OCI-LY7 (cell line): ENCODE results near the gene FAM131C. TPM values are rescaled to one million over a fixed set of nuclear protein-coding genes. Genes with fewer than 3 reads are reported as not detected.

Experiments
- BruUV-seq: library from RNA; stranded (reverse); fragments of 400-500 nt; replicated peaks from 2 replicates; lab custom pipeline; 2021; lab: Mats Ljungman, UMichigan
- CTCF ChIA-PET: fragments of 300-600 bp; sonication (Branson Sonifier 250); formaldehyde crosslinking; loops from one replicate; lab custom pipeline; 2022; ENCODE audit warnings: antibody characterized with exemption; ENCODE audit not compliant: unreplicated experiment; lab: Charles Lee
- POLR2A ChIA-PET: fragments of 300-600 bp; sonication (Branson Sonifier 250); formaldehyde crosslinking; loops from one replicate; lab custom pipeline; 2022; ENCODE audit warnings: antibody characterized with exemption; lab: Charles Lee
- DNase-seq: peaks from one replicate; pipeline ENCODE4 v3.0.0-alpha.2; 2015; ENCODE audit warnings: low spot score
- H2AFZ ChIP-seq: fragments of 200-600 bp; sonication (generic), shearing (Covaris generic); 2 replicates; pipeline ENCODE4 v1.6.1; 2014; ENCODE audit warnings: mild to moderate bottlenecking, antibody characterized with exemption, low read length, moderate library complexity
- H3K27ac ChIP-seq: fragments of 200-600 bp; sonication (generic); 2 replicates; pipeline ENCODE4 v1.5.1; 2014; ENCODE audit warnings: mixed run types, low read depth, mild to moderate bottlenecking, moderate library complexity, low read length, inconsistent platforms; ENCODE audit not compliant: poor library complexity, severe bottlenecking
- H3K36me3 ChIP-seq: fragments of 200-600 bp; sonication (generic); 2 replicates; pipeline ENCODE4 v1.6.1; 2014; ENCODE audit warnings: mild to moderate bottlenecking, antibody characterized with exemption, low read length, moderate library complexity, mixed read lengths; ENCODE audit not compliant: insufficient read depth
- H3K4me1 ChIP-seq: fragments of 200-600 bp; sonication (generic); 2 replicates; pipeline ENCODE4 v1.5.1; 2014; ENCODE audit warnings: mild to moderate bottlenecking, low read length; ENCODE audit not compliant: insufficient read depth, poor library complexity, severe bottlenecking
- H3K4me2 ChIP-seq: fragments of 200-600 bp; sonication (generic); 2 replicates; pipeline ENCODE4 v1.6.1; 2014; ENCODE audit warnings: mild to moderate bottlenecking, low read length
- H3K4me3 ChIP-seq: fragments of 200-600 bp; sonication (generic); 2 replicates; pipeline ENCODE4 v1.5.1; 2014; ENCODE audit warnings: mild to moderate bottlenecking, low read depth, low read length; ENCODE audit not compliant: poor library complexity, severe bottlenecking
- H3K79me2 ChIP-seq: fragments of 200-600 bp; sonication (generic); 2 replicates; pipeline ENCODE4 v1.6.1; 2016; ENCODE audit warnings: low read depth, mild to moderate bottlenecking, low read length, moderate library complexity, mixed read lengths; ENCODE audit not compliant: insufficient read depth
- H3K9me2 ChIP-seq: fragments of 200-600 bp; sonication (generic); 2 replicates; pipeline ENCODE4 v1.6.1; 2016; ENCODE audit warnings: mild to moderate bottlenecking, low read length, mixed read lengths; ENCODE audit not compliant: insufficient read depth
- H3K9me3 ChIP-seq: fragments of 200-600 bp; sonication (generic); 2 replicates; pipeline ENCODE4 v1.6.1; 2014; ENCODE audit warnings: mild to moderate bottlenecking, mixed run types, low read length, mixed read lengths
- H4K20me1 ChIP-seq: fragments of 200-600 bp; sonication (generic); 2 replicates; pipeline ENCODE4 v1.6.1; 2014; ENCODE audit warnings: mild to moderate bottlenecking, antibody characterized with exemption, low read length, moderate library complexity, mixed read lengths; ENCODE audit not compliant: insufficient read depth
- CTCF ChIP-seq: fragments of 200-600 bp; sonication (generic); conservative IDR thresholded peaks from 2 replicates; pipeline ENCODE4 v1.5.1; 2014; ENCODE audit warnings: mild to moderate bottlenecking, antibody characterized with exemption, low read length, moderate library complexity, mixed read lengths
- EZH2phosphoT487 ChIP-seq: fragments of 200-600 bp; sonication (generic); IDR thresholded peaks from 2 replicates; pipeline ENCODE4 v1.6.1; 2018; ENCODE audit warnings: low read depth, borderline replicate concordance, mild to moderate bottlenecking, mixed run types, antibody characterized with exemption, low read length, moderate library complexity, mixed read lengths
- intact Hi-C: fragments of 100-400 bp; cut with micrococcal nuclease; formaldehyde crosslinking; loops from one replicate; pipeline ENCODE4 v1.10.0; 2022; ENCODE audit not compliant: unreplicated experiment
- total RNA-seq, 2 experiments: library from RNA; depleted of rRNA in 1 of 2; stranded (reverse); fragments of >200 nt in 1 of 2; shearing (Covaris generic) in 1 of 2; gene quantifications; 2 replicates each; pipeline ENCODE4 v1.2.3, GENCODE V29; 2014 to 2022

FAM131C gene
- total RNA-seq, 2 experiments from 2014 or later: not detected

- Histone ChIP-seq H3K36me3 (no peaks in the 10 kb centered on the region), H3K4me3 (no peak overlapping the region), H3K9me2 (no peaks in the 10 kb centered on the region), H3K9me3 (no peaks in the 10 kb centered on the region), H3K4me1 (peaks cover under 1% of the 10 kb centered on the region), H4K20me1 (no peaks in the 10 kb centered on the region), H3K27ac (no peak overlapping the region), H2AFZ (no peak overlapping the region), H3K79me2 (no peaks in the 10 kb centered on the region), H3K4me2 (no peak overlapping the region)
- CTCF ChIA-PET: no interaction called here
- POLR2A ChIA-PET: interaction anchor here (0.6 to 1.2 kb wide), 2 partner anchors 9 to 1515 kb away, joined by 3 read pairs; no protein-coding TSS in a partner anchor
- no peak for DNase-seq
- BruUV-seq: no TSS peak
- intact Hi-C loops: no loop called here
- no peak for TF ChIP-seq EZH2phosphoT487
- no peak for TF ChIP-seq CTCF
Observed at GRCh38 chr1:16067933-16068332, 5.5 kb downstream of the FAM131C start.

GRCh38 chr1:16067127-16067768, 6.2 kb downstream of the FAM131C start:
- no peak overlapping the region for H3K4me2 ChIP-seq
- ChIA-PET POLR2A (interaction anchor here (0.6 kb wide), 1 partner anchor 1516 kb away, joined by 3 read pairs; no protein-coding TSS in a partner anchor), CTCF (no interaction called here)
- H3K9me2 ChIP-seq: no peaks in the 10 kb centered on the region
- no peaks in the 10 kb centered on the region for H3K36me3 ChIP-seq
- intact Hi-C loops: no loop called here
- TF ChIP-seq EZH2phosphoT487: no peak
- TF ChIP-seq CTCF: no peak
- H4K20me1 ChIP-seq: no peaks in the 10 kb centered on the region
- no peak overlapping the region for H2AFZ ChIP-seq
- H3K4me1 ChIP-seq: no peaks in the 10 kb centered on the region
- no peak for DNase-seq
- BruUV-seq: no TSS peak
- H3K79me2 ChIP-seq: no peaks in the 10 kb centered on the region
- no peak overlapping the region for H3K4me3 ChIP-seq
- H3K27ac ChIP-seq: no peak overlapping the region
- H3K9me3 ChIP-seq: no peaks in the 10 kb centered on the region

GRCh38 chr1:16066245-16066644, 7.2 kb downstream of the FAM131C start:
- intact Hi-C loops: no loop called here
- BruUV-seq: no TSS peak
- Histone ChIP-seq H3K4me3 (no peak overlapping the region), H3K4me1 (no peaks in the 10 kb centered on the region), H3K4me2 (no peak overlapping the region), H3K79me2 (no peaks in the 10 kb centered on the region), H4K20me1 (no peaks in the 10 kb centered on the region), H3K27ac (no peak overlapping the region), H2AFZ (no peak overlapping the region), H3K36me3 (no peaks in the 10 kb centered on the region), H3K9me2 (no peaks in the 10 kb centered on the region), H3K9me3 (no peaks in the 10 kb centered on the region)
- ChIA-PET POLR2A (interaction anchor here (0.6 kb wide), 1 partner anchor 9 kb away, joined by 8 read pairs; no protein-coding TSS in a partner anchor), CTCF (no interaction called here)
- no peak for TF ChIP-seq CTCF
- TF ChIP-seq EZH2phosphoT487: no peak
- DNase-seq: no peak
